Hematopoietic multipotent progenitor cell treated with erythropoietin and hydrocortisone succinate and interleukin-3 and kit ligand, for 17 days (in vitro differentiated cells): ENCODE measurements around the gene TEC.

Source experiments
- DNase-seq: peaks from one replicate; pipeline ENCODE4 v3.0.0-alpha.2; 2015; ENCODE audit warnings: low spot score

The TEC gene

GRCh38 chr4:48120132-48120531, 149.5 kb downstream of the TEC start:
- no peak for DNase-seq

- DNase-seq: no peak
Measured at GRCh38 chr4:48119646-48120045, 150.0 kb downstream of the TEC start.

GRCh38 chr4:48118081-48118480, 151.6 kb downstream of the TEC start:
- DNase-seq: no peak

DNA sequence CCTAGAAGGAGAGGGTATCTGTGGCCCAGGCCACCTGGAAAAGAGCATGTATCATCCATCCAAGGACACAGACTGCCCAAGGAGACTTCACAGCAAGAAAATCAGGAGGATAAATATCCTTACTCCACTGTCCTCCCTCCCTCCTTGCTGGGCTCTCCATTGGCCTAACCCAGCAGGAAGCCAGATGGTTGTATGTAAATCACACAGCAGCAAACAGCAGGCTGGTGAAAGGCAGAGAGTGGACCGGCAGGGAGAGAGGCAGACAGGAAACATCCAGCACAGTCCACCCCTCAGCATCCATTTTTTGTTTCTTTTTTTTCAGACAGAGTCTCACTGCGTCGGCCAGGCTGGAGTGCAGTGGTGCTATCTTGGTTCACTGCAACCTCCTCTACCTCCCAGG, 153.1 kb downstream of the TEC start:
- DNase-seq: no peak

- DNase-seq: no peak
Measured at GRCh38 chr4:48114412-48114811, 155.2 kb downstream of the TEC start.

DNA sequence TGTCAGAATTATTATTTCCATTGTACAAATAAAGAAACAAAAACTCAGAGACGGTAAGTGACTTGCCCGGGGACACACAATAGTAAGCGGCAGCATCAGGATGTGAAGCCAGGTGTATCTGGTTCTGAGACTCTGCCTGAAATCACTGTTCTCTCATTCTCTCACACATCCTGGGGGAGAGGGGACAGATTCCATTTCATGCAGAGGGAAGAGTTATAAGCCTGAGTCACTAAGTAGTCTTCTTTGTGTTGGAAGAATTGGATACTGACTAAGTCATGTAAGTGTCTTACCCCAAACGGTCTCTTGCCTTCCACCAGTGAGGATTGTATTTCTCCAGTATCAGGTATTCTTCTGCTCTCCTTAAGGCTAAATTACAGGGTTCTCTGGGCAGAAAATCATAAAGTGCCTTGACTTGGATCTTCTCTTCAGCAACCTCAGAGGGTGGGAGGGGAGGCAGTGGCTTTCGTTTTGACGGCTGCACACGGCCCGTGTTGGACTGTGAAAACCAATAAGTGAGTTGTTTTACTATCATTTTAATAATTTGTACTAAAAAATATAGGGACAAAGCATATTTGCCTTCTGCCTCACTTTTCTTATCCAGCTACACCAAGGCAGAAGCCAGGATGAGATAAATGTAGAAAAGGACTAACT, 157.5 kb downstream of the TEC start:
- DNase-seq: no peak

DNA sequence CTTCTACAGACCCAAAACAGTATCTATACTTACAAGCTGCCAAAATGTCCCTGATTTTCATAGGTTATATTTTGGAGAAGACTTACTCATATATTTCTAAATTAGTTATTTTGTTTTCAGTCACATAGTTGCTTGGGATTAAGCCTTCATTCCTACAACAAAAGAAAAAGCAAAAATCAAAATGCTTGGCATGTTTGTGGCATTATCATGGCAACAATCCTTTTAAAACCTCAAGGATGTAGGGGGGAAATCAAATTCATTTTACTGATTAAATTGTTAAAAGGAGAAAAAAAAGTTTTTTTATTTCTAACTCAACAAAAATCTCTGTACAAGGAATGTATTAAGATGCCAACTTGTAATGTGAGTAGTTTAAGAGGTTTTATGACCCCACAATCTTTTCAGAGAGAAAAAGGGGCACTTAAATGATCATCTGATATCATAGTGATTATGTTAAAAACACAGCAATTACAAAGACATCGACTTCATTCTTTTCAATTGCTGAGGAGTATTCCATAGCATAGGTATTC, 159.1 kb downstream of the TEC start:
- no peak for DNase-seq

GRCh38 chr4:48109413-48110263, 160.0 kb downstream of the TEC start:
- peak; percentile 33 for DNase-seq

GRCh38 chr4:48108309-48109073, 161.1 kb downstream of the TEC start:
- no peak for DNase-seq

- no peak for DNase-seq
Measured at GRCh38 chr4:48105230-48105629, 164.4 kb downstream of the TEC start.

DNA sequence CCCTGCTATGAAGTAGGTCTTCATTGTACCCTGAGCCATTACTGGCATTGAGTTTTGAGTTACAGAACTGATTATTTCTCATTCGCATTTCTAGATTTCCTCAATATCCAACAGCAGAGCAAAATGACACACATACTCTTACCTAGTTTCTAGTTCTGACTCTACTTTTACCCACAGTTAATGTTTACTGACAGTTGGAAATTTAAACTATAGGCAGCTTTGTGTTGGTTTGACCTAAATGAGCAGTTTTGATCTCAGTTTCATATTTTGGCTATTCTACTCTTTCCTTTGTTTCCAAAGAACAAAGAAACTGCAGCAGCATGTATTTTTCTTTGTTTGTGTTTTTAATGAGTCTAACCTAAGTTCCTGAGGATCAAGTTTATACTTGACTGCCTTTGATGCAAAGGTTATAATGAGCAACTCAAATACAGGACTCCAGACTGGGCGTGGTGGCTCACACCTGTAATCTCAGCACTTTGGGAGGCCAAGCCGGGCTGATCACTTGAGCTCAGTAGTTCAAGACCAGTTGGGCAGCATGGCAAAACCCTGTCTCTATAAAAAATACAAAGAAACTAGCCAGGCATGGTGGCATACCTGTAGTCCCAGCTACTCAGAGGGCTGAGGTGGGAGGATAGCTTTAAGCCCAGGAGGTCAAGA, 166.0 kb downstream of the TEC start:
- DNase-seq: no peak

DNA sequence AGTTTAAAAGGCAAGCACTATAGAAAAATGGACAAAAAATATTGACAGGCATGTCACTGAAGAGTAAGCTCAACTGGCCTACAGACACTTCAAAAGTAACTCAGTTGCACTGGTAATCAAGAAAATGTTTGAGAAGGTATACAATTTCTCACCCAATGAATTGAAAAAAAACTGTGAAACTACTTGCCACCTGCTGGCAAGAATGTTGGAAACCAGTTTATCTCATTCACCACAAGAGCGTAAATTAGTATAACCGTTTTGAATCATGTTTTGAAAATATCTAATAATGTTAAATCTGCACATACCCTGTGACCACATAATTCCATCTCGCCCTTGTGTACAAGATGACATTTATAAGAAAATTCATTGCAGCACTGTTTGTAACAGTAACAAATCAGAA, 167.3 kb downstream of the TEC start:
- no peak for DNase-seq

DNA sequence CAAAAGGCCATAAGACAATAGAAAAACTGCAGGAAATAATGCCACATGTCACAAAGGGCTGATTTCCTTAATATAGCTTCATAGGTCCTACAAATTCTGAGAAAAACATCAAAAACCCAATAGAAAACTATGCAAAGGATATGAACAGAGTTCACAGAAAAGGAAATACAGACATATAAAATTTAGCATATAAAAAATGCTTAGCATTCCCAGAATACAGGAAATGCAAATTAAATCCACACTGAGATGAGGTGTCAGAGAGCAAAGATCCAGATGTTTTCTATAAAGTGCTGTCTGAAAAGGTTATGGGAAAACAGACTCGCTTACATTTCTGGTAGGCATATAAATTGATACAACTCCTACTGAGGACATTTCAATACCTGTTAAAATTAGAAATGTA, 169.4 kb downstream of the TEC start:
- DNase-seq: no peak

DNA sequence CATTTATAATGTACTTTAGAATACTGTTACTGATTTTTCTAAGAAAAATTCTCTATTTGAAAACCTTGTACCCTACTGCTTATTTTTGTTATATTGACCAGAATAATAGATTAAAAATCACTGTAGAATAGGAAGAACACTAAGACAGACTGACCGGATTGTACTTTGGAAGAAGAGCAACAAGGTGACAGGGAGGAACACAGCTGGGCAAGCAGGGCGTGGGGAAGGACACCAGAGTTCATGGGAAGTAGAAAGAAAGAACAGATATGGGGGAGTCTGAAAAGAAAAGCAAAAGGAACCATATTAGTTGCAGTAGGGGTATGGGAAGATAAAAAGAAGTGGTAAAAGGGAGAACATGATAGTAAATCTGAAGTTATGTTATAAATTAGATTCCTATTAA, 174.2 kb downstream of the TEC start:
- no peak for DNase-seq

DNA sequence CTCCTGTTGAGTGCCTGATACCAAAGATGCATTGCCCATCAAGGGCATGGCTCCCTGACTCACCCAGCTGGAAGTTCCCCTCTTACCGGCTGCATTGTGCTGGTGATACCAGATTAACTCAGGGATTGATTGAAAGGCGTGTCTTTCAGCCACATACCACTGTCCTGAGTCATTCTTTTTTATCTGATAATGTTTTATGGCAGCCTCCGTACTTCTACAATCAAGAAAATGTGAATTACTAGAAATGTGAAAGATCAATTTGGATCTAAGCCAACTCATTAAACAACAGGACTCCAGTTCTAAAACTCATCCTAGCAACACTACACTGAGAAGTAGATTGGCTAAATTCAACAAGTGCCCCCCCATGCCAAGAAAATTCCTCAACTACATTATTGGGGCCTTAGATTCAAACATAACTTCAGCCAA, 175.6 kb downstream of the TEC start:
- no peak for DNase-seq

GRCh38 chr4:48090621-48091020, 179.0 kb downstream of the TEC start:
- DNase-seq: no peak

DNA sequence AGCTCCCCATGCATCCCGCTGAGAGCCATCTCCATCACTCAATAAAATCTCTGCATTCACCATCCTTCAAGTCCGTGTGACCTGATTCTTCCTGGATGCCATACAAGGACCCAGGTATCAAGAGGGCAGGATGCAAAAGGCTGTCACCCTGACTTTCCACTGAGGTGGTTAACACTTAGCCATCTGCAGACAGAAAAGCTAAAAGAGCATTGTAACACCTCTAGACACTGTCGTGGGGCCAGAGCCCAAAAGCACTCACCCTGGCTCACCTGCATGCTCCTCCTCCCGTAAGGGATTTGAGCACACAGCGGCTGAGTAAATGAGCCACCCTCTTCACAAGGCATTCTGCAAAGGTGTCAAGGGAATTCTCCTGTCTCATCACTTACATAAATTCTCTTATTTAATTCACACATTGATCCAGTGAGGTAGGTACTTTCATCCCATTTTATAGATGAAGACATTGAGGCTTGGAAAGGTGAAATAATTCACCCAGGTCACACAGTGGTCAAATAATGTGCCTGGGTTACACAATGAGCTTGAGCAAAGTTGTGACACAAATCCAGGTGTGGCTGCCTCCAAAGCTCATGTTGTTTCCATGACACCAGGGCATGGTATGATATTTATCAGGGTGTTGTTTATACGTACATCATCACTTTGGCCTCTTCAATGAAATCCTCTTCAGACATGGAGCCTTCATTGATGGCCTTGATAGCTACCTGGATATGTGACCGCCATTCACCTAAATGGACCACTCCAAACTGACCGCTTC, 183.6 kb downstream of the TEC start:
- DNase-seq: no peak
